Activated CD4-positive, CD25-positive, alpha-beta regulatory T cell treated with anti-CD3 and anti-CD28 coated beads, Interleukin-2, amount 50 U/mL, for 24 hours (primary cell): ENCODE data around the gene DIP2C.
"Not testable (repeated sequence)": the region's sequence is repeated elsewhere in the genome, so short reads cannot be mapped to it uniquely, and the experiment has no call there.

Source experiments
- ATAC-seq, 2 donors: fragments of 150-1000 bp; cut with Tn5 transposase; one replicate each; pipeline ENCODE4 v1.10.0; 2021; ENCODE audit warnings: mild to moderate bottlenecking in 1 of 2, moderate library complexity in 1 of 2

The DIP2C gene

GRCh38 chr10:285216-285615, 404.3 kb downstream of the DIP2C start:
- ATAC-seq: no peak

DNA sequence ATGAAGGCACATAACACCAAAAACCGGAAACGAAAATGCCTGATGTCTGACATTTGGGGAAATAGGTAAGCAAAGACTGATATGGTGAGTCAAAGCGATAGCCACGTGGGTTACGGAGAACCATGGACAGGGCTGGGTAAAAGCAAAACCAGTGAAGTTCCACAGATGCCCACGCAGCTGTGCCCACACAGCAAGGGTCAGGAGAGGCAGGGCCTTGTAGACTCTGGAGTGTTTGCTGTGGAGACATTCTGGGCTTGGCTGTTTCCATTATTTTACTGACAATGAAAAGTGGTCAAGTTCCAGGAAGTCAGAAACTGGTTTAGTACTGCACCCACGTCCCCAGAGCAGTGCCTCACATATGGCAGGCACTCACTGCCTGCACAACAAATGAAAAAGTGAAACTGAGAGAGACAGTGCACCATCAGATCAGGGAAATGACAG, 405.5 kb downstream of the DIP2C start:
- ATAC-seq: peak; percentile 58 to 69

DNA sequence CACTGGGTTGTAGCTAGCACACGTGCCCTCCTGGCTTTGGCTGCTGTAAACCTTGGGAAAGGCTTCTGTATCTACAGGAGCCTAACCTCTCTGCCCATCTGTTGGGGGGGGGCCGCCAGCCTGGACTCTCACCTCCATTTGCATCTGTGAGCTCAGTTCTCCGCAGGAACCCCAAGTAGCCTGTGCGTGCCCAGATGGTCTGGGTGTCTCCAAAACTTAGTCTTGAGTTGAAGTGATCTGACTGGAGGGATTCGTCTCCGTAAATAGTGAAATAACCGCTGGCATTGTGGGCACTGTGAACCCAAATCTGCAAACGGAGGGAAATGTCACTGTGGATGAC, 406.4 kb downstream of the DIP2C start:
- no peak for ATAC-seq

DNA sequence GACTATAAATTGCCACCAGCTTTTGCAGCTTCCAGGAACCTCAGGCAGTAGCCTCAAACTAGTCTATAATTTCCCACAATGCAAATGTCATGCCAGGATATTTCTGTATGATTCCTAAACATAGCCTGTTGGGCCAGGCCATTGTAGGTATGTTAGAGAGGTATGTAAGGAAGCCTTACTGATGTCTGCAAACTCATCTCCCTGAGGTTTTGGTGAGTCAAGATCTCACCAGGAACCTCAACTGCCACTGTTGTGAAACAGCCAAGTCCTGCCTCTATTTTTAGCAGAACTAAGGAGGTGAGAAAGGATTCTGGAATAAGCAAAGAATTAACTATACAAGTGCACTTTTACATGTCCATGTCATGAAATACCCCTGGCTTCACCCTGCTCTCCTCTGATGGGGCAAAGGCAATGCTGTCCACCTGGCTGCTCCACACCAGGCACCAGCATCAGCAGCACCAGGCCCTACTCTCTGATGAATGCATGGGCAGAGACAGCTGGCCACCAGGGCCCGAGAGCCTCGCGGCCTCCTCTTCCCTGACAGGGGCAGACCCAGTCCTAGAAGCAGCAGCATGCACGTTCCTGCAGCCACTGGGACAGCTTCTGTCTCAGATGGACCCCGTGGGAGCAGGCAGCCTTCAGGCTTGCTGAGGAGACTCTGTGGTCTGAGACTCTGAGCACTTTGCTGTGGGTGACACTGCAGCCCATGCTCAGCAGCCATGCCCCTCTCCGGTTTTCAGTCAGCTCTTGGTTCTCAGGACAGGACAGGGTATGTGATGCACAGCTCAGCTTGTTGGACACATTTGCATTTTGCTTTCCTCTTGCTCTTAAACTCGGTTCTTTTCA, 407.0 kb downstream of the DIP2C start:
- ATAC-seq: no peak

DNA sequence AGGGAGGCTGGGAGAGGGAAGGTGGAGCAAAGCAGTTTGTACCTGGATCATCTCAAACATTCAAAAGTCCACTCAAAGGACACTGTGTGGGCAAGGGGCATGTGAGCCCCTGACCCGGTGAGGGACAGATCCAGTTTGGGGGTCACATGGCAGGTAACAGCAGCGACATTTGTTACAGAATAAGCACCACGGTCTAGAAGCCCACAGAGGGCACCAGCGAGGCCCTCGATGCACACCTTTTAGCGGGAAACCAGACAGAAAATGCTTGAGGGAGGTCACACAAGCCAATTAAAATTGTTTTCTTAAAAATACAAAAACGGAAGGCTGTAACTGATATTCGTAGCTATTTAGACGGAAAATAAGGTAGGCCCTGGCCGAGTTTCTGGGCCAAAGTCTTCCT, 409.8 kb downstream of the DIP2C start:
- ATAC-seq: no peak

GRCh38 chr10:279232-279631, 410.2 kb downstream of the DIP2C start:
- no peak for ATAC-seq

GRCh38 chr10:278707-279106, 410.8 kb downstream of the DIP2C start:
- ATAC-seq: no peak

DNA sequence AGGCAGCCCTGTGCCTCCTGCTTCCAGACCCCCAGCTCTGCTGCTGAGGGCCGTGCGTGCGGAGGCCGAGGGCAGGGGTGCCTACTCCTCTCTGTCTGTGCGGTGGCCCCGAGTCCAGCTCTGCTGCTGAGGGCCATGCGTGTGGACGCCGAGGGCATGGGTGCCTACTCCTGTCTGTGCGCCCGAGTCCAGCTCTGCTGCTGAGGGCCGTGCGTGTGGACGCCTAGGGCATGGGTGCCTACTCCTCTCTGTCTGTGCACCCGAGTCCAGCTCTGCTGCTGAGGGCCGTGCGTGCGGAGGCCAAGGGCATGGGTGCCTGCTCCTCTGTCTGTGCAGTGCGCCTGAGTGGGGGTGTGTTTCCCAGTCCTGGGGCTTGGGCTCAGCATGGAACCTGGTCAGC, 411.5 kb downstream of the DIP2C start:
- ATAC-seq: no peak

GRCh38 chr10:275680-276079, 413.8 kb downstream of the DIP2C start:
- no peak for ATAC-seq

GRCh38 chr10:274866-275265, 414.6 kb downstream of the DIP2C start:
- no peak for ATAC-seq

- ATAC-seq: no peak
Measured at GRCh38 chr10:273088-273487, 416.4 kb downstream of the DIP2C start.

DNA sequence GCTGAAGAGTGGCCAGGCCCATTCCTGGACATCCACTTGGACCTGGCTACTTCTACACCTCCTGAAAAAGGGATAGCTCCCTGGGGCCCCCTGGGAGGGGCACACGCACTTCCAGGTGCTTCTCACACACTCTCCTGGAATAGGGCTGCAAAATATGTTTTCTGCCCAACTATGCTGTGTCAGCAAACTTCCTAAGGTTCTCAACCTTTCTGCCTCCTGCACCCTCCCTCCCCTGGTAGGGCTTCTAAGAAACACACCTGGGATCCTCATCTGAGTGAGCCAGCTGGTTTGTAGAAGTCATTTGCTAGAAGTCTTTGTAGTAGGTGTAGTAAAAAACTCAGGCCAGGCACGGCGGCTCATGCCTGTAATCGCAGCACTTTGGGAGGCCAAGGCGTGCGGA, 417.7 kb downstream of the DIP2C start:
- no peak for ATAC-seq

DNA sequence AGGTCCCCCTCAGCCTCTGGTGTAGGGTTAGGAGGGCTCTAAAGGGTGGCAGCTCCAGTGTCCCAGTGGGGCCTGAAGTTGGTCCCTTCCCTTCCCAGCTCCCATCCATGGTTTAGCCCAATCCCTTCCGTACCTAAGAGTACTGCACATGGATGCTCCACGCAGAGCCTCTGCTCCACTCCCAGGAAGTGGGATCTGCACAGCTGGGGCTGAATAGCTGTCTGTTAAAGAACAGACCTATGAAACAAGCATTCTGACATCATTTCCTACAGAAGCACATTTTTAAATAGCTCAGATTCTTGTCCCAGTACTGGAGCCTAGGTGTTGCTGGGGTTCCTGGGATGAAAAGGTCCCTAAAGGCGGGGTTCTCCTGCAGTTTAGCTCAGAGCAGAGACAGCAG, 418.3 kb downstream of the DIP2C start:
- no peak for ATAC-seq

DNA sequence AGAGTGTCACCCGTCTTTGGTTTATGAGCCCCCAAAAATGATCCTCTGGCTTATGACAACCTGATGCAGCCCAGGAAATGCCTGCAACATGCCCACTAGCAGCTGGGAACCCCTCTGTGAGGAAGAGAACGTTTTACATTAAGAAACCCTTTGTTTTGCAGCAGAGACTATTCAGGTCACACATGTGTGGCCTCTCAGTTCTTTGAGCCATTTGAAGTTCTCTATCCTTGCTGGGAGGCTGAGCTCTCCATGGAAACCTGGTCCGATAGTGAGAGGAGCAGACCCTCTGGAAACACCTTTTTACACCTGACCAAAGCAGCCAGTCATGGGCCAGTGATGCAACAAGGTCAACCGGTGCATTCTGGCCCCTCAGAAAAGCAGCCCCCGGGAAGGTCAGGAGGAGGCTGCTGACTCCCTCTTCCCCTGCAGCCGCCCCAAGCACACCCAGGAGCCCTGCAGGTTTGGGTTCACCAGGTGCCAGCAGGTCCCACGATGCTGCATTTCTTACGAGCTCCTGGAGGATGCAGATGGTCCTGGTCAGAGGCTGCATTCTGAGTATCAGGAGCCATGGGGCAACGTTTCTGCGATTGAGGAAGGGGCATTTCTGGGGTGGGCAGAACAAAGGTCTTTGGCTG, 419.9 kb downstream of the DIP2C start:
- no peak for ATAC-seq

GRCh38 chr10:267705-268104, 421.8 kb downstream of the DIP2C start:
- no peak for ATAC-seq

DNA sequence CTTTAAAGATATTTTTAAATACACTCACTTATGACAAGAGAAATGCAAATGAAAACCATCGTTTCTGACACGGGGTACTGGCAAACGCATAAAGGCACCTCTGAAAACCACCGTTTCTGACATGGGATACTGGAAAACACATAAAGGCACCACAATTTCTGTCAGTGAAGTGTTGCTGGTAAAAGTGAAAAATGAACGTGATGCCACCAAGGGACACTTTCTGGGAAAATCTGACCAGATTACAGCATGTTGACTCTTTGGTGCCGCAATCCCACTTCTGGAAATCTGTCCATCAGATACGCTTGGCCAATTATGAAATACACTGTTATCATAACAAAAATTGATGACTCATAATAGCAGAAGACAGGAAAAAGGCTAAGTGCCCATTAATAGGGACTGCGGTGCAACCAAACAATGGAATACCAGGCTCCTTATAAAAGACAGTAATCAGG, 422.5 kb downstream of the DIP2C start:
- no peak for ATAC-seq

- ATAC-seq: not testable (repeated sequence)
Measured at GRCh38 chr10:265816-266588, 423.5 kb downstream of the DIP2C start.

DNA sequence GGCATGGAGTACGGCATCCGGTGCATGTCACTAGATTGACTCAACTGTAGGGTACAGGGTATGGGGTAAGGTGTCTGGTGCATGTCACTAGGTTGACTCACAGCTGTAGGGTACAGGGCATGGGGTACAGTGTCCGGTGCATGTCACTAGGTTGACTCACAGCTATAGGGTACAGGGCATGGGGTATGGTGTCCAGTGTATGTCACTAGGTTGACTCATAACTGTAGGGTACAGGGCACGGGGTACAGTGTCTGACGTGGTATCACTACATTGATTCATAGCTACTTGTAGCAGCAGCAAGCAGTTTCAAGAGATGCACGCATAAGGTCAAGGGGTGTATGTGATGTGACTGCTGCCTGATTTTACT, 424.4 kb downstream of the DIP2C start:
- ATAC-seq: peak; percentile 69 to 72

- peak; percentile 69 to 79 for ATAC-seq
Measured at GRCh38 chr10:264160-265073, 425.1 kb downstream of the DIP2C start.

GRCh38 chr10:260819-261429, 428.5 kb downstream of the DIP2C start:
- no peak for ATAC-seq

DNA sequence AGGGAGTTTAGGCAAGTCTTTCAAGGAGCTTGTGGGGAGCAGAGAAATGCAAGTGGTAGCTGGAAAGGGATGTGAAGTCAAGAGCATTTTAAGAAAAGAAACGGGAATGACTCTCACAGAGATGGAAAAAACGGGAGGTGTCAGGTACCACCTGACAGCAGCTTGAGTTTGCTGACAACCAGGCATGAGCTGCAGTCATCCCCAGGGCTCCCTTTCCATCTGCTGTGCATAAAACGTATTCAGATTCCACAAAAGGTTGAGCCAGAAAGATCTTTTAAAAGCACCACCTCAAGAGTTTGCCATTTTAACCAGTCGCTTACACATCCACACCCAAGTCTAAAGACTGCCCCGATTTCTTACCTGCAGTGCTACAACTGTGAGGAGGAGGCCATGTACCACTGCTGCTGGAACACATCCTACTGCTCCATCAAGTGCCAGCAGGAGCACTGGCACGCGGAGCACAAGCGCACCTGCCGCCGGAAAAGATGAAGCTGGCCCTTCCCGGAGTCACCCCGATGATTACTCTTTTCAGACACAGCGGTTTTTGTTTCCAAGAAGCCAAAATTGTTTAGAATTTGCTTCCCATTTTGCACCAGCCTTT, 437.4 kb downstream of the DIP2C start:
- no peak for ATAC-seq

DNA sequence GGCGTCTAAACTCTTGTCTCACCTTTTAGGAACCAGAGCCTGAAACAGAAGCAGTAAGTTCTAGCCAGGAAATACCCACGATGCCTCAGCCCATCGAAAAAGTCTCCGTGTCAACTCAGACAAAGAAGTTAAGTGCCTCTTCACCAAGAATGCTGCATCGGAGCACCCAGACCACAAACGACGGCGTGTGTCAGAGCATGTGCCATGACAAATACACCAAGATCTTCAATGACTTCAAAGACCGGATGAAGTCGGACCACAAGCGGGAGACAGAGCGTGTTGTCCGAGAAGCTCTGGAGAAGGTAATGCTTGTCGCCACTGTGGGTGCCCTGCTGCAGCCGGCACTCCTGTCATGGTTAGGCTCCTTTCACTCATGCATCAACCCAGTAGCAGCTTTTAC, 441.2 kb downstream of the DIP2C start:
- no peak for ATAC-seq
